Ammon's horn (tissue), 1 donor: ENCODE results near the gene ETNK1.
"Not testable (repeated sequence)": the region's sequence is repeated elsewhere in the genome, so short reads cannot be mapped to it uniquely, and the experiment has no call there.

Experiments used
- DNase-seq: peaks from one replicate; pipeline ENCODE4 v3.0.0-alpha.2; 2016; ENCODE audit warnings: low spot score

Gene ETNK1

DNA sequence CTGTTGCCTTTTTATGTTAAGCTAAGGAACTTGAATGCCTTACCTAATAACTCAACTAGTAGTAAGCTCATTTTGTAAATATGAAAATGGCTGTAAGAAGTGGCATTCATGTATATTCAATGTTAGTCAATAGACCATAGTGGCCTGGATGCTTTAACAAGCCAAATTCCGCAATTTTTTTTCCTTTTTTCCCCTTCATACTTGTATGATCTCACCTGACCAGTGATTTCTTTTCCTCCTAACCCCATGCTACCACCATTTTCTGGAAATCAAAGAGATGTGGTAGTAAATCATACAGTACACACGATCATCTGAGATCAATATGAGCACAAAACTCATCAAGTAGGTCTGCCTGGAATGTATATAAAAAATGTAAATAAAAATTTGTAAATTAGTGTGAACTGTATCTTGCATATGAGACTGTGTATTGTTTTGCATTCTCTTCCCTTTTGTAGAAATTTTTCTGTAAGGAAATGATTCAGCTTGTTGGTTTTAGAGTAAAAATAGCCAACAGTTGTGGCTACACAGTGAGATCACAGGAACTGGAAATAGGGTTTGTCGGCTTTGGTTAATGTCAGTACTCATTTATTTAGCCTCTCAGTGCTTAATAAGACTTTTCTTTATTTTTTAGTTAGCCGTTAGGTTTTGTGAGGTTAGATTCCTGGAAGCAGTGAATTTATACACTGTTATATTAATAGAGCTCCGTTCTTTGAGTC lies 62.5 kb downstream of the ETNK1 start:
- DNase-seq: peak; percentile 29

DNA sequence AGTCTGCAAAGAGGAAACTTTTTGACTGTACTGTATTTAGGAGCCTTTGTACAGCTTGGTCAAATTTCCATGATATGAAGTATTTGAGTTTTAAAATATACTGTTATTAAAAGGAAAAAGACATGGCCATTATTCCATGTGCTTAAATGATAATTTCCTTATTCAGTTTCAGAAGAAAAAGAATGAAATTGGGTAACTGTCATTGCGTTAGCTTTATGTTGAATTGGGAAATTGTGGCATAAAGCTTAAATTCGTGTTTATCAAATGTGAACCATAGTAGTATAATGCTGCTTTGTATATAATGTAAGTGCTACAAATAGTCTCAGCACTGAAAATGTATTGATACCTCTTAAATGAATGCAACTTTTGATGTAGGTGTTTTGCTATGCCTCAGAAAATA lies 64.9 kb downstream of the ETNK1 start:
- DNase-seq: no peak

DNA sequence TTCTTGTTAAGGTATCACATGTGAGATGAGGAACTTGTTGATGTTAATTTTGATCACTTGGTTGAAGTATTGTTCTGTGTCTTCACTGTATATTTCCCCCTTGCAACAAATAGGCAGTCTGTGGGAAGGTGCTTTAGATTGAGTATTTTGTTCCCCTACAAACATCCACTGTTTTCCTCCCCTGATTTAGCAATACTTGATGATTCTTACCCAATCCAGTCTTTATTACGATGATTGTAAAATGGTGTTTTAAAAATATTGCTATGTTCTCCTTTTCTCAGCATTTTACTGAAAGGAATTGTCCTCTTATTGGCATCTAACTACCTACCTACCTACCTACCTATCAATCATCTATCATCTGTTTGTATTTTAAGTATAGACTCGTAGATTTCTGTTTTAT lies 66.3 kb downstream of the ETNK1 start:
- DNase-seq: no peak

DNA sequence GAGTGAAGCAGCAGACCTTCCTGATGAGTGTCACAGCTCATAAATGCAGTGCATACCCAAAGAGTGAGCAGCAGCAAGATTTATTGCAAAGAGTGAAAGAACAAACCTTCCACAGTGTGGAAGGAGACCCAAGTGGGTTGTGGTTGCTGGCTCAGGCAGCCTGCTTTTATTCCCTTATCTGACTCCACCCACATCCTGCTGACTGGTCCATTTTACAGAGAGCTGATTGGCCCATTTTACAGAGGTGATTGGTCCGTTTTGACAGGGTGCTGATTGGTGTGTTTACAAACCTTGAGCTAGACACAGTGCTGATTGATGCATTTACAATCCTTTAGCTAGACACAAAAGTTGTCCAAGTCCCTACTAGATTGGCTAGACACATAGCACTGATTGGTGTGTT lies 67.5 kb downstream of the ETNK1 start:
- not testable (repeated sequence) for DNase-seq

DNA sequence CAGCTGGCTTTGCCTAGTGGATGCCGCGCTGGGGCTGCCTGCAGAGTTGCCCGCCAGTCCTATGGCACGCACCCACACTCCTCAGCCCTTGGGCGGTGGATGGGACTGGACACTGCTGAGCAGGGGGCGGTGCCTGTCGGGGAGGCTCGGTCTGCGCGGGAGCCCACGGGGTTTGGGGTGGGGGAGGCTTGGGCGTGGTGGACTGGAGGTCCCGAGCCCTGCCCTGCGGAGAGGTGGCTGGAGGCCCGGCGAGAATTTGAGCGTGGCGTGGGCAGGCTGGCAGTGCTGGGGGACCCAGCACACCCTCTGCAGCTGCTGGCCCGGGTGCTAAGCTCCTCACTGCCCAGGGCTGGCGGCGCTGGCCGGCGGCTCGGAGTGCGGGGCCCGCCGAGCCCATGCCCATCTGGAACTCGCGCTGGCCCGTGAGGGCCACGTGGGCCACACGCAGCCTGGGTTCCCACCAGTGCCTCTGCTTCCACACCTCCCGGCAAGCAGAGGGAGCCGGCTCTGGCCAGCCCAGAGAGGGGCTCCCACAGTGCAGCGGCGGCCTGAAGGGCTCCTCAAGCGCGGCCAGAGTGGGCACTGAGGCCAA lies 68.1 kb downstream of the ETNK1 start:
- no peak for DNase-seq

DNA sequence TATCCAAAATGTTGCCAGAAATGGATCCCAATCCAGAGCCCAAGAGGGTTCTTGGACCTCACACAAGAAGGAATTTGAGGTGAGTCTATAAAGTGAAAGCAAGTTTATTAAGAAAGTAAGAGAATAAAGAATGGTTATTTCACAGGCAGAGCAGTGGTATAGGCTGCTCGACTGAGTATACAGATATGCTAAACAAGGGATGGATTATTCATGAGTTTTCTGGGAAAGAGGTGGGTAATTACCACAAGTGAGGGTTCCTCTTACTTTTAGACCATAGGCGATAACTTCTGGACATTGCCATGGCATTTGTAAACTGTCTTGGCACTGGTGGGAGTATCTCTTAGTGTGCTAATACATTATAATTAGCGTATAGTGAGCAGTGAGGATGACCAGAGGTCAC lies 73.6 kb downstream of the ETNK1 start:
- DNase-seq: no peak

DNA sequence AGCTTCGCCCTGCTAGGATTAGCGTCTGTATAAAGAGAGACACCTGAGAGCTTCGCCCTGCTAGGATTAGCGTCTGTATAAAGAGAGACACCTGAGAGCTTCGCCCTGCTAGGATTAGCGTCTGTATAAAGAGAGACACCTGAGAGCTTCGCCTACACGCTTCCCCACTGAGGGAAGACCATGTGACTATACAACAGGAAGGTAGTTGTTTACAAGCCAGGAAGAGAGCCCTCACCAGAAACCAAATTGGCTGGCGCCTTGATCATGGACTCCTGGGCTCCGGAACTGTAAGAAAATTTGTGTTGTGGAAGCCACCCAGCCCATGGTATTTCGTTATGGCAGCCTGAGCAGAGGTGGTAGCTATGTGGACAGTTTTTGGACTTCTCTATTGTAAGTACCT lies 74.7 kb downstream of the ETNK1 start:
- not testable (repeated sequence) for DNase-seq

DNA sequence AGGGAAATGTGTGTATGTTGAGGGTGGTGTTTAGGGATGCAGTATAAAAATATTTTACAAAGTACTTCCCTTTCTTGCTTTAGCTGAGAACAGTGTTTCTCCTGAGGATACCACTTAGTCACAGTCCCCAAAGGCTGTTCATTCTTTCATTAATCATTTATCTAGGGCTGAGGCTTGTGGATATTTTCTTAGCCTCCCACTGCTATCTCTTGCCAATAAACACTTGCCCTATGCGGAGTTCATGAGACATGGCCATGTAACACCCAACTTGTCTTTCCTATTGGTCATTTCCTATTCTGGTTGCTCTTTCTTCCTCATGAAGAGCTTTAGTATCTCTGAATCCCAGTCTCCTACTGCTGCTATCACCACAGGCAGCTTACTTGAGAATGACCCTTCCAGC lies 75.1 kb downstream of the ETNK1 start:
- DNase-seq: no peak

DNA sequence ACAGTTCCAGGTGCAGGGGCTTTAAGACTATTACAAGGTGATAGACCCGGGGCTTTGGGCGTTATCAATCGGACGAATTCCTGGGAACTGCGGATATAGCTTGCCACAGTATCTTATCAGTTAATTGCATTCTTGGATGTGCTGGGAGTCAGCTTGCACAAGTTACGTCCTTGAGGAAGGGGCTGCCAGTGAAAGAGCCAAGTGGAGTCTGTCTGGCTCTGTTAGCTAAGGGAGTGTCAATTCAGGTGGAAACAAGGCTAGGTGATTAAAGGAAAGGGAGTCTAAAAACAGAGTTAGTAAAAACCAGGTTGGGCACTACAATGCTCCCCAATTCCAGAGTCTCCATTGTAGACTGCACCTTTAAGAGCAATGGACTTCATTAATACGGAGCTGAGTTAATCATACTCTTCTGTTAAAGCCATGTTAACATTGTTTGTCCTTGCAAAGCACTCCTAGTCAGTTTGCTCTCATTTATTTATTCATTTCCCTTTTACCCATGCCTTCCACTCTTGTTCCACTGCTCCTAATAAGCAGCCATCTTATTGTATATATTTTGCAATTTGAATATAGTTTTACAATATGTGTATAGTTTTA lies 76.3 kb downstream of the ETNK1 start:
- not testable (repeated sequence) for DNase-seq

DNA sequence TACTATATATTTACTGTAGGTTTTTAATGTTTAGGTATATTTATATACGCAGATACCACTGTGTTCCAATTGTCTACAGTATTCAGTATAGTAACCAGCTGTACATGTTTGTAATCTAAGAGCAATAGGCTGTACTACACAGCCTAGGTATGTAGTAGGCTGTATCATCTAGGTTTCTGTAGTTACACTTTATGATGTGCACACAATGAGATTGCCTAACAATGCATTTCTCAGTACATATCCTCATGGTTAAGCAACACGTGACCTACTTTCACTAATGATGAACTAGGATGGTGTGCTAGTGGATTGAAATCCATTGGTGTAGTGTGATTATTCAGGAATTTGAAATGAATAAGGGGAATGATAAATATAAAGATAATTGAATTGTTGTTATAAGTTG lies 77.7 kb downstream of the ETNK1 start:
- no peak for DNase-seq

DNA sequence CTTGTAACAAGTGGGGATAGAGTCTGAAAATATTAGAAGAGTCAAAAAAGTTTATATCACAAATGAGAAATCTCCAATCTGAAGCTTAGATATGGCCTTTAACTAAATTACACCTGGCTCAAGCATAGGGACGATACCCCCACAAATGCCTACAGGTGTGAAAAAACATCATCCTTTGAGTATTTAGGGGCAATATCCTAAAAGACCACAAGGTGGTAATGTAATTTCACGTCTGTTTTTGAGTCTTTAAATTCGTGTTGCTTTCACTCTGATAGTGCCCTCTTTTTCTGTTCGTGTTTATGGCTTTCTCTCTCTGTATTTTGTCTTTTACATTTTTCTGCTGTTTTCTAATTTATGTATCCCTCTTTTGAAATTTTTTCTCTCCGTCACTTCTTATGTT lies 84.3 kb downstream of the ETNK1 start:
- DNase-seq: peak; percentile 23

DNA sequence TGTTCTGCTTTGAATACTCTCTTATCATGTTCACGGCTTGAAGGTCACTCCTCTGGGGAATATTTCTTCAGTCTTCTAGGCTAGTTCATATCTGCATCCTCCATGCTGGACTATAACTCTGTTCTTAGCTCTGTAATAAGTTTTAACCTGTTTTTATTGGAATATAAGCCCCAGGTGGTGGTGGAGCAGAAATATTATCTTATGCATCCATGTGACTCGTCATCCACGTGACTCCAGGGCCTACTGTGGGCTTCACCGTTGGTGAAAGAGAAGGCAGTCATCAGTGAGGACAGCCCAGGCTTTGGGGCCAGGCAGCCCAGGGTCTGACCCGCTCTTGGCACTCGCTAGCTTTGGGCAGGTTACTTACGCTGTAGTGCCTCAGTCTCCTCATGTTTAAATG lies 87.1 kb downstream of the ETNK1 start:
- no peak for DNase-seq

DNA sequence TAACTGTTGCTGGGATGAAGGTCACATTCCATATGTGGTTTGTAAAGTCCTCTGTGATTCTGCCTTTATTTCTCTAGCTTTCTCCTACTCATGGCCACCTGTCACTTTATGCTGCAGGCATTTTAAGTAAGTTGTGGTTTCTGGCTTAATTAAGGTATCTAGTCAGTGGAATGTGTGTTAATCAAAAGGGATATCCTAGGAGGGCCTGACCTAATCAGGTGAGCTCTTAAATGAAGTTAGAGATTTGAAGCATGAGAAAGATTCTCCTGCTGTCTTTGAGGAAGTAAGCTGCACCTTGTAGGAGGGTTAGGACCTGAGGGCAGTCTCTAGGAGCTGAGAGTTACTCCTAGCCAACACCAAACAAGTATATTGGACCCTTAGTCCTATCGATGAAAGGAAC lies 90.3 kb downstream of the ETNK1 start:
- no peak for DNase-seq

DNA sequence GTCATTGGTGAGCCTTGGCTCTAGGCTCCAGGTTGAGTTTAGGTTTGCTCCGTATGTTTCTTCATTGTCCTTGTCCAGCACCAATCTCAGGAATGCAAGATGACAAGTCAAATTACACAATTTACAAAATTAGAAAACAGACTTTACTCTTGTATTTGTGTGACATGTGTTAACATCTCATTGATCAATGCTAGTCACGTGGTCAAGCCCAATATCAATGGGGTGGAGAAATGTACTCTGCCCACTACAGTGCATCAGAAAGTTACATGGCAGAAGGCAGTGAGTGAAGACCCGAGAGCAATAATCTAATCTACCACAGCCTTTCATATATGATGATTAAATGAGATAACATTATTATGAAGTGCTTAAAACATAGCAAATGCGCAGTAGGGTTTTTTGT lies 94.8 kb downstream of the ETNK1 start:
- DNase-seq: no peak

DNA sequence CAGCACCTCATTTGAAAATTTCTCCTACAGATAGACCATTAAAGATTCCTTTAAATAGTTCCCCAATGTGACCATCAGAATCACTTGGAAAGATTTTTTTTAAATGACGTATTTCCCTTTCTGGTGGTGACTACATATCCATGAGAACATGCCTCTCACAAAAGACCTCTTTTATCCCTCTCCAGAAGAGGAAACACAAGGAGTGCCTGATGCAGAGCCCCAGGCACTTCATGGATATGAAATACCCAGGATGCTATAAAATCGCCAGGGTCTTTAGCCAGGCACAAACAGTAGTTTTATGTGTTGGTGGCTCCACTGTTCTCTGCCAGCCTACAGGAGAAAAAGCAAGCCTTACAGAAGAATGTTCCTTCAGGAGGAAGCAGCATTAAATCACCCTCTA lies 97.1 kb downstream of the ETNK1 start:
- no peak for DNase-seq

DNA sequence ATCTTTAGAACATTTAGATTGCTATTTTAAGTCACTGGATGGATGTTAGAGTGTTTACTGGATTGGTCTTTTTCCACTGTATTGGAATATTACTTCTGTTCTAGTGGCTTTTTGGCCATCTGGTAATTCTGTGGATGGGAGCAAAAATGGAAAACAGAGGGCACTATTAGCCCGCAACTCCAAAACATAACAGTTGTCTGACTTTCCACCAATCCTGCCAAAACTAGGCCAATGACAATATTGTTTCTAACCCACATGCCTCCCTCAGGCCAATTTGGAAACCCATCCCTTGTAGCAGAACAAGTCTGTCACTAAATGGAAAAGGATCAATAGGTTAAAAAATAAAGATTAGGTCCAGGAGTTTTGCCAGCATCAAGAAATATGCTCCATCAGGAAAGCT lies 97.8 kb downstream of the ETNK1 start:
- DNase-seq: no peak

DNA sequence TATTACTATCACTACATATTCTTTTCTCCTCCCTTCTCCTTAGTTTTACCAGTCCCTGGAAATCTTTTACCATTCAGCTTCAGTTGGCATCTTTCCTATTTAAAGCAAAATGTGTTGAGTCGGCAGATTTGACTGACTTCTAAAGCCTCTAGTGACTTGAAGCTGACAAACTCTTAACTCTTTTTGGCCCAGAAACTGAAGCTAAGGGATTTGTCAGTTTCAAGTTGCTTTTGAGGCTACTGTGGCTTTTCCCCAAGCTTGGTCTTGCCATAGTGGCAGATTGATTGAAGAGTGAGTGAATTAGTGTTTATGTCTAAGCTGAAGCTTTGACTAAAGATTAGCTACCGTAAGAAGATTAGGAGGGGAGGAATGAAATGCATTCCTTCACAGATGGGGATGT lies 104.0 kb downstream of the ETNK1 start:
- no peak for DNase-seq

DNA sequence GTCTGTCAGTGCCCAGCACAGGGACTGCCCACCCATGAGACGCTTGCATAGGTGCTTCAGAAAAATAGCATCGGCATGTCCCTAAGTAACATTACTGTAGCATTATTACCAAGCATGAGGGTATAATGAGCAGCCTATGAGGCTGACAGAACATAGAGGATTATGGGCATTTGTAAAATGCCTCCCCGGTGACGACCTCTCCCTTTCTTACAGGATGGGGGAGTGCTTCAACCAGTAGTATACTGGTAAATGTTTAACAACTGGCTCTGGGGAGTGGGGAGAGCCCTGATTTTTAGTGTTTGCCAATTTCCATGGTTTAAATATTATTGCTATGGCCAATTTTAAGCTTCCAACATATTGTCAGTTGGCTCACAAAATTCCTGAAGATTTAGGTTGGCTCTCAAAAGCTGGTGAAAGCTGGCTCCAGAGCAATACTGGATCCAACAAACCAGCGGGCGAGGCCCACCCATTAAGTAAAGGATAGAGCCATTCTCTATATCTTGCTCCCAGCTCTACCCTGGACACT lies 104.5 kb downstream of the ETNK1 start:
- no peak for DNase-seq

DNA sequence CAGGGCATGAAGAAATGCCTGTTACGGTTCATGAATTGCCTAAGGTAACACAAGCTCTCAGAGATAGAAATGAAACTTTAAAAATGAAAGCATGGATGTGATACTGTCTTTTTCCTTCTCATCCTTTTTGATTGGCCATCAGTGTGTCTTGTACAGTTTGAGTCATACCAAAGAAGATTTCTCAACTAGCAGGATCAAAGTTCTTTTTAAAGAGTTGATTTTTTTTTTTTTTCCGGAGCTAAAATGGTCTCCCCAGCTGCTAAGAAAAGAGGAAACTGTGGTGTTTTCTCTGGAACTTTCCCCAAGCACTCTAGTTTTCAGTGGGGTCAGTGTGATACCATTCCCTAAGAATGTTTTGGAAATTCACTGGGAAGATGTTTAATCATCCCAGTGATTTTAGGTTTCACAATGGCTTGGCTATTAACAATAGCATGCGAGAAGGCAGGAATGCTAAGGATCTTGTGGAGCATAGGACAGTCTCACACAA lies 105.0 kb downstream of the ETNK1 start:
- DNase-seq: no peak

DNA sequence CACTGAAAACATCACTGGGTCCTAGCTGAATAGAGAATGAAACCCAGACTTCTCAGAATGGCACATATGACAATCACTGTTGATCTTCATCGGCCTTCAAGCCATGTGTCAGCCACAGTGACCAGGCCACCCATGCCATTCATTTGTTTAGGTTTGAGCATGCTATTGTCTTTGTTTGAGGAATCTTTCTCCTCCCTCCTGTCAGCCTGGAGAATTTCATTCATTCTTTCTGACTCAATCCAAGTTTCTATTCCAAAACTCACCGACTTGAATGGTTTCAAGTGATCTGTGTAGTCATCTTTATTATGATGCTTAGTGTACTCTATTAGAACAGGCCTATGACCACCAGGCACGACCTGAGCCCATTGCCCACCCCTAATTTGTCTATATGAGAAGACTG lies 106.3 kb downstream of the ETNK1 start:
- no peak for DNase-seq

DNA sequence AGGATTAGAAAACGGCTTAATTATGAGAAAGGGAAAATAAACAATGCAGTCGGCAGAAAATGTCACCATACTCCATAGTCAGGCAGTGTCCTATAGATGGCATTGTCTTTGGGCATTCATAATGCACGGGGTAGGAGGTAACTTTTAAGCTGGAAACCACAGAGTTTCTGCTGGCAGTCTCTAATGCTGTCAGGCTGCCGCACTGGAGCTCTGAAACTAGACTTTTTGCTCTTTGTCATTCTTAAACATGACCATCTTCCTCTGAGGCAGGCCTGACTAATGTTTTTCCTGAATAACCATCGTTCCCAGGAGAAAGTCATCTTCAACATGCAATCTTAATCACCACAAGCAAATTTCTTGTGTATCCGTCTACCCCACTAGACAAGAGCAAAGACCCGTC lies 108.8 kb downstream of the ETNK1 start:
- no peak for DNase-seq

DNA sequence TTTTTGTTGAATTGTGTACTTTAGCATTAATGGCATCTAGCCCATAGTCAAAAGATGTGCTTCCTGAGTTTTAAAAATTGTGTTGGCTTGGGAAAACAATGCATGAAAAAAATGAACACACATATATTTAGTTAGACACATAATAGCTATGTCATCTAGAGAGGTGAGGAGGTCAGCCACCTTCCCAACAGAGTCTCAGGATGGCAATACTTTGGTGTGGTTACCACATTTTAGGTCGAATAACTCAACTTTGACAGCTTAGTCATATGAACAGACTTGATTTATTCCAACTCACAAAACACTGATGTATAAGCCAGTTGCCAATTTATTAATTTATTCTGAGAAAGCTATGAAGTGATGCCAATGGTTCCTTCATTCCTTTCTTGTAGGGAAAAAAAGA lies 114.0 kb downstream of the ETNK1 start:
- no peak for DNase-seq
